GM19043 (cell line): Measurements from ENCODE around the gene PINLYP.

Experiments used
- ATAC-seq: cut with Tn5 transposase; IDR thresholded peaks from one replicate; pipeline ENCODE4 v1.9.1; 2021; ENCODE audit warnings: low read depth; ENCODE audit not compliant: unreplicated experiment

Gene PINLYP

DNA sequence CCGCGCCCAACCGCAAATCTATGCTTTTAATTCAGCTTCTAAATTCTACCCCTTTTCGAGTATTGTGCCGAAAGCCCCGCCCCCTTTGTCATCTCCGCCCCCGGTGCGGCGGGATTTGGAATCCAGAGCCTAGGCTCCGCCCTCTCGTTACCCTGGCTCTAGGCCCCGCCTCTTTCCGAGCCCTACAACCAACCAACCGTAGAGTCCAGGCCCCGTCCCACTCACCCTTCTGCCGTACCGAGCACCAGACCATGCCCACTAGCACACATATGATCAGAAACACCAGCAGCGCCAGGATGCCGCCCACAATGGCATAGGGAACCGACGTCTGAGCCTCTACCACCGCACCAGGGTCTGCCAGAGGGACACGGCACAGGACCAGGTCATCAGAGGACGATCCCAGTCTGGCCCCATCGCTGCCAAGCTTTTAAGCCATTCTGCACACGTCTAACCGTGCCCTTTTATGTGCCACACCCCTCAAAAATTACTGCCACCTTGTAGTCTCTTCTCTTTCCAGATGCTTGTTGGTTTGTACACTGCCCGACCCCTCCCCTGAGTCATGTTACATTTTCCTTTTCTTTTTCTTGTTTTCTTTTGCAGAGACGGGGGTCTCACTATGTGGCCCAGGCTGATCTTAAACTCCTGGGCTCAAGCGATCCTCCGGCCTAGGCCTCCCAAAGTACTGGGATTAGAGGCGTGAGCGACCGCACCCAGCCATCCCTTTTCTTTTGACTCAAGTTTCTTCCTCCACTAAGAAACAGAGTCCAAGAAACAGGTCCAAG lies 48.5 kb downstream of the PINLYP start:
- no peak for ATAC-seq

DNA sequence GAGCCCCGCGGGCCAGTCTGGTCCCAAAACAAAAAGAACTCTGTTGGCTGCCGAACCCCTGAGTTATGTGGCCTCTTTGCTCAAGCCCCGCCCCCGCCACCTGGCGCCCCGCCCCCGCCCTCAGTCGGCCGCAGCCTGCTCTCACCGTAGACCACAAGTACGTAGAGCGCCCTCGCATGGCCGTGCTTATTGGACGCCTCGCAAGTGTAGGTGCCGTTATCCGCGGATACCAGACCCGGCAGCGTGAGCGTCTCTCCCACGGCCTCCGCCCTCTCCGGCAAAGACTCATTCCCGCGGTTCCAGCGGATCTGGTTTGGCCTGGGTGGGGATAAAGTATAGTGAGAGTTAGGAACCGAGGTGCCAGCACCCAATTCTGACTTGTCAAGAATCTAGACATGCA lies 49.3 kb downstream of the PINLYP start:
- no peak for ATAC-seq

GRCh38 chr19:43625918-43626579 lies 50.4 kb downstream of the PINLYP start:
- no peak for ATAC-seq

DNA sequence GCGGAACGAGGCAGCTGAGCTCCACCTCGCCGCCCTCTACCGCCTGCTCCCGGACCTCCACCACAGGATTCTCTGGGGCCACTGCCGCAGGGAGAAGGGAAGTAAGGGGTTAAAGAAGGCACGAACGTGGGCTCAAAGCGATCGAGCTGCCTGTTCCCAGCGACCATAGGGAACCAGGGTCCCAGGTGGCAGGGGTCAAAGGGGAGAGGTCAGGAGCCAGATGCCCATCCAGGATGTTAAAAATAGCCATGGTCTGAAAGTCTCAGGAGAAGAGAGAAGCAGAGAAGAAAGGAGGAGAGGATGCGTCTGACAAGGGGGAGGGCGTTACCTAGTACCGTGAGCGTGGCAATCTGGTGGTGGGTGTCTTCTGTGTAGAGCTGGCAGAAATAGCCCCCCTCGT lies 51.2 kb downstream of the PINLYP start:
- ATAC-seq, result no peak

DNA sequence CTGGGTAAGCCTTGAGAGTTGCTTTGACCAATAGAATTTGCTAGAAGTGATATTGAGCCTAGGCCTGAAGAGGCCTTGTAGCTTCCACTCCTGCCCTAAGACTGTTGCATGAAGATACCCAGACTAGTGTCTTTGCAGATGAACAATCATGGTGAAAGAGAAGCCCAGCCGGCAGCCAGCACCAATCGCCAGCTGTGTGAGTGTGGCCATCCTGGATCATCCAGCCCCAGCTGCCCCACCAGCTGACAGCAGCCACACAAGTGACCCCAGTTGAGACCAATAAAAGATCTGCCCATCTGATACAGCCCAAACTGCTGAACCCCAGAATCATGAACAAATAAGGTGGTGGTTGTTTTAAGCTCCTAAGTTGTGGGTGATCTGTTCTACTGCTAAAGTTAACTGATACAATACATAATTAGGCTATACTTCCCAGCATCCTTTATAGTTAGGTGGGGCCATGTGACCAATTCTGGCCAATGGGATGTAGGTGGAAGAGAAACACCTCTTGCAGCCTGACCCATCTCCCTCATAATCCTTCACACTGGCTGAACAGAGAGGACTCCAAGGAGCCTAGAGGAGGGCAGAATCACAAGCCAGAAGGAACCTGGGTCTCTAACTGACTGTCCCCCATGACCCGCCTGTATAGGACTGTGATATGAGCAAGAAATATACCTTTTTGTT lies 53.2 kb downstream of the PINLYP start:
- no peak for ATAC-seq

- no peak for ATAC-seq
These were observed 55.9 kb downstream of the PINLYP start for GRCh38 chr19:43631491-43631890.
